ENCODE results near the gene TXNL4A. TPM values are rescaled to one million over a fixed set of nuclear protein-coding genes. Genes with fewer than 3 reads are reported as not detected.

The TXNL4A gene
- total RNA-seq, 1 experiment from 2014 or later, result 178 TPM

GRCh38 chr18:79988071-79988450 lies 302 bp downstream of the TXNL4A start (continued):
- peak in 1 of 3 experiments; percentile 8; a peak in 3 of 6 replicates for TF ChIP-seq CTCF (IDR thresholded peaks at IDR 0.05 in 2 of 3, conservative IDR thresholded peaks at IDR 0.05 in 1 of 3; ENCODE audit: borderline replicate concordance in 1 of 3, insufficient read depth in 1 of 3, low read depth in 2 of 3, low read length in 2 of 3)
- no peak for TF ChIP-seq SIN3A (IDR thresholded peaks at IDR 0.05; ENCODE audit: low read depth)
- peak; percentile 17; the same call in 1 of the 2 replicates for TF ChIP-seq ELF1 (IDR thresholded peaks at IDR 0.05; ENCODE audit: borderline replicate concordance, low read depth)
- TF ChIP-seq JUND (IDR thresholded peaks at IDR 0.05), result no peak
- TF ChIP-seq YY1 (IDR thresholded peaks at IDR 0.05; ENCODE audit: extremely low read depth, insufficient replicate concordance, low read depth, low read length), result no peak
- TF ChIP-seq POLR2A (IDR thresholded peaks at IDR 0.05; ENCODE audit: borderline replicate concordance, extremely low read depth, insufficient read depth, insufficient read length), result no peak
- TF ChIP-seq FOSL1 (IDR thresholded peaks at IDR 0.05; ENCODE audit: low read depth), result no peak
- peak; percentile 79; the same call in 1 of the 2 replicates for TF ChIP-seq MAX (IDR thresholded peaks at IDR 0.05)
- TF ChIP-seq EGR1 (IDR thresholded peaks at IDR 0.05; ENCODE audit: low read depth), result no peak
- no peak for TF ChIP-seq EZH2 (IDR thresholded peaks at IDR 0.05)
- no peak for TF ChIP-seq CEBPB (IDR thresholded peaks at IDR 0.05; ENCODE audit: low read depth)

DNA sequence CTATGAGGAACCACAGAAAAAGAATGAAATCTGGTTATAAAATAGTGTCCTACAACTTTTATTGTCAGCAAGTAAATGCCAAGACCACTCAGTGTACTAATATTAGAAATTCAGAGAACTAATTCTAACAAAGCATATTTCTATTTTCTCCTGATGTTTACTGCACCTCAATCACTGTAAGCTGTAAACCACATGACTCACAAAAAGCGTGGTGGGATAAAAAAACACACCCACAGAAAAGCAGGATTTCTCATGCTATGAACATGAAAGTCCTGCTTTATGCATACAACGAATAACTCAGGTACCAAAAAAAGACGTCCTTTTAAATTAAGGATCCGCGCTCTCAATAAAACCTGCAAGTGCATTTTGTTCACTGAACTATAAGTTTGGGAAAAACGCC lies 797 bp downstream of the TXNL4A start:
- Histone ChIP-seq H3K36me3 (ENCODE audit: control insufficient read depth in 1 of 2, insufficient read depth in 2 of 2, low read length in 2 of 2) (peaks cover 12 to 22% of the 10 kb centered on the region in 2 experiments; a peak in 3 of 4 replicates), H3K27ac (ENCODE audit: low read depth, low read length) (peak overlapping the region; percentile 97), H3K4me1 (ENCODE audit: control insufficient read depth in 1 of 2, insufficient read depth in 2 of 2, low read length in 2 of 2) (peaks cover 8 to 29% of the 10 kb centered on the region in 2 experiments), H3K4me2 (ENCODE audit: low read length) (peak overlapping the region; percentile 78), H3K79me2 (ENCODE audit: insufficient read depth, low read length) (peaks cover 58% of the 10 kb centered on the region), H2AFZ (ENCODE audit: low read depth, low read length, poor library complexity, severe bottlenecking) (no peak overlapping the region), H4K20me1 (ENCODE audit: insufficient read depth) (peaks cover 38% of the 10 kb centered on the region; the same call in 1 of the 2 replicates), H3K9me2 (ENCODE audit: insufficient read depth) (no peaks in the 10 kb centered on the region), H3K9ac (ENCODE audit: low read length) (peak overlapping the region; percentile 97), H3K9me3 (ENCODE audit: control insufficient read depth in 1 of 2, insufficient read depth in 1 of 2, low read depth in 1 of 2, low read length in 2 of 2) (no peaks in the 10 kb centered on the region), H3K27me3 (ENCODE audit: insufficient read depth, low read length) (no peaks in the 10 kb centered on the region), H3K4me3 (replicated peaks in 1 of 2; ENCODE audit: low read depth in 1 of 2, low read length in 2 of 2) (peak overlapping the region; percentile 59 to 83)
- ChIA-PET RAD21 (ENCODE audit: low non-redundant PET in 1 of 2, low total read pairs in 2 of 2, uncharacterized antibody in 2 of 2, unreplicated experiment in 2 of 2) (no interaction called here), CTCF (no interaction called here), POLR2A (interaction anchor here (3.4 kb wide), 1 partner anchor 46 kb away, joined by 16 read pairs; the partner anchor contains the start of gene RBFA)
- no peak for ATAC-seq
- intact Hi-C loops (cut with micrococcal nuclease), result loop anchor here (10.0 kb wide), 1 partner anchor 127 kb away; no protein-coding TSS in a partner anchor
- DNase-seq (ENCODE audit: low read depth, low spot score), result no peak
- no TSS peak for BruUV-seq (replicated peaks)
- no peak for TF ChIP-seq SIN3A (IDR thresholded peaks at IDR 0.05; ENCODE audit: low read depth)
- no peak for TF ChIP-seq ZFX (IDR thresholded peaks at IDR 0.05)
- TF ChIP-seq, protein P1, sequence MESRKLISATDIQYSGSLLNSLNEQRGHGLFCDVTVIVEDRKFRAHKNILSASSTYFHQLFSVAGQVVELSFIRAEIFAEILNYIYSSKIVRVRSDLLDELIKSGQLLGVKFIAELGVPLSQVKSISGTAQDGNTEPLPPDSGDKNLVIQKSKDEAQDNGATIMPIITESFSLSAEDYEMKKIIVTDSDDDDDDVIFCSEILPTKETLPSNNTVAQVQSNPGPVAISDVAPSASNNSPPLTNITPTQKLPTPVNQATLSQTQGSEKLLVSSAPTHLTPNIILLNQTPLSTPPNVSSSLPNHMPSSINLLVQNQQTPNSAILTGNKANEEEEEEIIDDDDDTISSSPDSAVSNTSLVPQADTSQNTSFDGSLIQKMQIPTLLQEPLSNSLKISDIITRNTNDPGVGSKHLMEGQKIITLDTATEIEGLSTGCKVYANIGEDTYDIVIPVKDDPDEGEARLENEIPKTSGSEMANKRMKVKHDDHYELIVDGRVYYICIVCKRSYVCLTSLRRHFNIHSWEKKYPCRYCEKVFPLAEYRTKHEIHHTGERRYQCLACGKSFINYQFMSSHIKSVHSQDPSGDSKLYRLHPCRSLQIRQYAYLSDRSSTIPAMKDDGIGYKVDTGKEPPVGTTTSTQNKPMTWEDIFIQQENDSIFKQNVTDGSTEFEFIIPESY (IDR thresholded peaks at IDR 0.05; ENCODE audit: extremely low read depth, insufficient replicate concordance, low read length), result no peak
- no peak for TF ChIP-seq CEBPB (IDR thresholded peaks at IDR 0.05; ENCODE audit: low read depth)
- no peak for TF ChIP-seq CBX3 (IDR thresholded peaks at IDR 0.05; ENCODE audit: low read depth)
- TF ChIP-seq POLR2AphosphoS5 (IDR thresholded peaks at IDR 0.05; ENCODE audit: low read depth, low read length), result no peak
- TF ChIP-seq MAX (IDR thresholded peaks at IDR 0.05), result no peak
- TF ChIP-seq YY1 (IDR thresholded peaks at IDR 0.05; ENCODE audit: extremely low read depth, insufficient replicate concordance, low read depth, low read length), result no peak
- no peak for TF ChIP-seq POLR2A (IDR thresholded peaks at IDR 0.05; ENCODE audit: borderline replicate concordance, extremely low read depth, insufficient read depth, insufficient read length)
- TF ChIP-seq ELF1 (IDR thresholded peaks at IDR 0.05; ENCODE audit: borderline replicate concordance, low read depth), result no peak
- no peak for TF ChIP-seq EZH2phosphoT487 (IDR thresholded peaks at IDR 0.05; ENCODE audit: borderline replicate concordance)
- TF ChIP-seq, protein P2, sequence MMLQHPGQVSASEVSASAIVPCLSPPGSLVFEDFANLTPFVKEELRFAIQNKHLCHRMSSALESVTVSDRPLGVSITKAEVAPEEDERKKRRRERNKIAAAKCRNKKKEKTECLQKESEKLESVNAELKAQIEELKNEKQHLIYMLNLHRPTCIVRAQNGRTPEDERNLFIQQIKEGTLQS (IDR thresholded peaks at IDR 0.05), result no peak
- no peak for TF ChIP-seq RAD21 (IDR thresholded peaks at IDR 0.05; ENCODE audit: low read depth)
- TF ChIP-seq SP1 (IDR thresholded peaks at IDR 0.05; ENCODE audit: low read depth), result no peak
- TF ChIP-seq EGR1 (IDR thresholded peaks at IDR 0.05; ENCODE audit: low read depth), result no peak
- no peak for TF ChIP-seq SRF (IDR thresholded peaks at IDR 0.05; ENCODE audit: low read depth)
